Parathyroid adenoma (tissue), 2 donors: ENCODE data around the gene WDFY2.

Source experiments
- H2AFZ ChIP-seq: fragments of 300-600 bp; sonication (generic); one replicate; pipeline ENCODE4 v1.7.0; 2017; ENCODE audit warnings: antibody characterized with exemption, mild to moderate bottlenecking
- H3K27ac ChIP-seq: fragments of 300-600 bp; sonication (generic); one replicate; pipeline ENCODE4 v1.7.0; 2017
- H3K27me3 ChIP-seq: fragments of 300-600 bp; sonication (generic); one replicate; pipeline ENCODE4 v1.7.0; 2017; ENCODE audit warnings: low read length; ENCODE audit not compliant: control insufficient read depth, insufficient read depth
- H3K36me3 ChIP-seq: fragments of 300-600 bp; sonication (generic); one replicate; pipeline ENCODE4 v1.7.0; 2017; ENCODE audit warnings: low read length; ENCODE audit not compliant: control insufficient read depth, insufficient read depth
- H3K4me1 ChIP-seq: fragments of 300-600 bp; sonication (generic); one replicate; pipeline ENCODE4 v1.7.0; 2017; ENCODE audit warnings: control low read depth
- H3K4me2 ChIP-seq: fragments of 300-600 bp; sonication (generic); one replicate; pipeline ENCODE4 v1.7.0; 2017; ENCODE audit warnings: low read length
- H3K4me3 ChIP-seq: fragments of 300-600 bp; sonication (generic); one replicate; pipeline ENCODE4 v1.7.0; 2017; ENCODE audit warnings: low read depth, low read length
- H3K79me2 ChIP-seq: fragments of 300-600 bp; sonication (generic); one replicate; pipeline ENCODE4 v1.7.0; 2017; ENCODE audit warnings: control low read depth
- H3K9ac ChIP-seq: fragments of 300-600 bp; sonication (generic); one replicate; pipeline ENCODE4 v1.7.0; 2017; ENCODE audit warnings: mild to moderate bottlenecking
- H3K9me3 ChIP-seq: fragments of 300-600 bp; sonication (generic); one replicate; pipeline ENCODE4 v1.7.0; 2017; ENCODE audit warnings: low read length; ENCODE audit not compliant: control insufficient read depth
- CTCF ChIP-seq: fragments of 300-600 bp; sonication (generic); IDR thresholded peaks from one replicate; pipeline ENCODE4 v1.7.0; 2017; ENCODE audit warnings: antibody characterized with exemption, mild to moderate bottlenecking
- donor health status: primary hyperparathyroidism.

The WDFY2 gene

GRCh38 chr13:51765142-51765515 lies 180.9 kb downstream of the WDFY2 start:
- no peak overlapping the region for H2AFZ ChIP-seq
- no peaks in the 10 kb centered on the region for H3K36me3 ChIP-seq
- H3K9ac ChIP-seq, result no peak overlapping the region
- H3K4me1 ChIP-seq, result peaks cover 3% of the 10 kb centered on the region
- no peak overlapping the region for H3K4me2 ChIP-seq
- H3K27ac ChIP-seq, result peak overlapping the region; percentile 61
- no peak overlapping the region for H3K4me3 ChIP-seq
- no peak for TF ChIP-seq CTCF
- H3K27me3 ChIP-seq, result no peaks in the 10 kb centered on the region
- no peaks in the 10 kb centered on the region for H3K79me2 ChIP-seq
- no peaks in the 10 kb centered on the region for H3K9me3 ChIP-seq

GRCh38 chr13:51767100-51767499 lies 182.8 kb downstream of the WDFY2 start:
- Histone ChIP-seq H3K9me3 (no peaks in the 10 kb centered on the region), H3K27me3 (no peaks in the 10 kb centered on the region), H3K9ac (no peak overlapping the region), H3K36me3 (no peaks in the 10 kb centered on the region), H3K27ac (no peak overlapping the region), H3K4me3 (no peak overlapping the region), H3K4me2 (no peak overlapping the region), H2AFZ (no peak overlapping the region), H3K4me1 (peaks cover 3% of the 10 kb centered on the region), H3K79me2 (no peaks in the 10 kb centered on the region)
- TF ChIP-seq CTCF, result no peak

- TF ChIP-seq CTCF, result no peak
- Histone ChIP-seq H3K79me2 (no peaks in the 10 kb centered on the region), H3K4me1 (peaks cover 3% of the 10 kb centered on the region), H2AFZ (no peak overlapping the region), H3K36me3 (no peaks in the 10 kb centered on the region), H3K27ac (no peak overlapping the region), H3K9ac (no peak overlapping the region), H3K4me3 (no peak overlapping the region), H3K27me3 (no peaks in the 10 kb centered on the region), H3K9me3 (no peaks in the 10 kb centered on the region), H3K4me2 (no peak overlapping the region)
Observed at GRCh38 chr13:51768378-51768921, 184.2 kb downstream of the WDFY2 start.

GRCh38 chr13:51768976-51769375 lies 184.7 kb downstream of the WDFY2 start:
- Histone ChIP-seq H3K27me3 (no peaks in the 10 kb centered on the region), H3K36me3 (no peaks in the 10 kb centered on the region), H3K4me3 (no peak overlapping the region), H2AFZ (no peak overlapping the region), H3K9ac (no peak overlapping the region), H3K4me1 (peaks cover 3% of the 10 kb centered on the region), H3K9me3 (no peaks in the 10 kb centered on the region), H3K27ac (no peak overlapping the region), H3K79me2 (no peaks in the 10 kb centered on the region), H3K4me2 (no peak overlapping the region)
- TF ChIP-seq CTCF, result no peak

- Histone ChIP-seq H3K4me2 (no peak overlapping the region), H3K36me3 (no peaks in the 10 kb centered on the region), H3K4me1 (no peaks in the 10 kb centered on the region), H3K4me3 (no peak overlapping the region), H3K79me2 (no peaks in the 10 kb centered on the region), H3K9me3 (no peaks in the 10 kb centered on the region), H2AFZ (no peak overlapping the region), H3K27me3 (no peaks in the 10 kb centered on the region), H3K27ac (peak overlapping the region; percentile 13), H3K9ac (no peak overlapping the region)
- TF ChIP-seq CTCF, result no peak
Observed at GRCh38 chr13:51769455-51770127, 185.3 kb downstream of the WDFY2 start.
